GM21447 (cell line): ENCODE data around the gene LBR.

Experiments
- ATAC-seq: cut with Tn5 transposase; IDR thresholded peaks from one replicate; pipeline ENCODE4 v1.9.1; 2021; ENCODE audit not compliant: unreplicated experiment

Gene LBR

GRCh38 chr1:225464851-225465792, 37.3 kb upstream of the LBR start:
- ATAC-seq: no peak

- no peak for ATAC-seq
Measured at GRCh38 chr1:225462714-225463574, 35.1 kb upstream of the LBR start.

GRCh38 chr1:225462429-225462713, 34.5 kb upstream of the LBR start:
- no peak for ATAC-seq

GRCh38 chr1:225461533-225462428, 33.9 kb upstream of the LBR start:
- no peak for ATAC-seq

GRCh38 chr1:225460737-225461532, 33.1 kb upstream of the LBR start:
- no peak for ATAC-seq

- no peak for ATAC-seq
Measured at GRCh38 chr1:225460021-225460736, 32.3 kb upstream of the LBR start.

GRCh38 chr1:225458222-225458631, 30.4 kb upstream of the LBR start:
- ATAC-seq: no peak

- ATAC-seq: peak; percentile 66
Measured at GRCh38 chr1:225454733-225455132, 26.9 kb upstream of the LBR start.

GRCh38 chr1:225453797-225454648, 26.2 kb upstream of the LBR start:
- ATAC-seq: no peak

- no peak for ATAC-seq
Measured at GRCh38 chr1:225451840-225452515, 24.1 kb upstream of the LBR start.

- no peak for ATAC-seq
Measured at GRCh38 chr1:225451340-225451739, 23.5 kb upstream of the LBR start.

- no peak for ATAC-seq
Measured at GRCh38 chr1:225450491-225451191, 22.8 kb upstream of the LBR start.

GRCh38 chr1:225449774-225450173, 21.9 kb upstream of the LBR start:
- ATAC-seq: no peak

GRCh38 chr1:225449261-225449660, 21.4 kb upstream of the LBR start:
- ATAC-seq: no peak

GRCh38 chr1:225448146-225448805, 20.4 kb upstream of the LBR start:
- no peak for ATAC-seq

GRCh38 chr1:225447650-225448089, 19.8 kb upstream of the LBR start:
- no peak for ATAC-seq
